Vagina (tissue), 2 donors: ENCODE measurements around the gene TENT4A.

Experiments used
- POLR2AphosphoS5 ChIP-seq, 2 donors: sonication (generic); formaldehyde crosslinking; IDR thresholded peaks; one replicate each; pipeline ENCODE4 v1.9.0; 2017; ENCODE audit warnings: antibody characterized with exemption in 2 of 2, mild to moderate bottlenecking in 2 of 2, low read depth in 1 of 2; ENCODE audit not compliant: insufficient read depth in 1 of 2
- TF ChIP-seq, protein P1 (sequence below), 3 experiments: fragments of 450-650 bp in 2 of 3; fragments of 200-600 bp in 1 of 3; sonication (generic) in 1 of 3; IDR thresholded peaks; one replicate each; pipeline ENCODE4 v1.5.1; 2017 to 2019; ENCODE audit warnings: antibody characterized with exemption in 3 of 3, mild to moderate bottlenecking in 2 of 3, moderate library complexity in 2 of 3

DNA sequence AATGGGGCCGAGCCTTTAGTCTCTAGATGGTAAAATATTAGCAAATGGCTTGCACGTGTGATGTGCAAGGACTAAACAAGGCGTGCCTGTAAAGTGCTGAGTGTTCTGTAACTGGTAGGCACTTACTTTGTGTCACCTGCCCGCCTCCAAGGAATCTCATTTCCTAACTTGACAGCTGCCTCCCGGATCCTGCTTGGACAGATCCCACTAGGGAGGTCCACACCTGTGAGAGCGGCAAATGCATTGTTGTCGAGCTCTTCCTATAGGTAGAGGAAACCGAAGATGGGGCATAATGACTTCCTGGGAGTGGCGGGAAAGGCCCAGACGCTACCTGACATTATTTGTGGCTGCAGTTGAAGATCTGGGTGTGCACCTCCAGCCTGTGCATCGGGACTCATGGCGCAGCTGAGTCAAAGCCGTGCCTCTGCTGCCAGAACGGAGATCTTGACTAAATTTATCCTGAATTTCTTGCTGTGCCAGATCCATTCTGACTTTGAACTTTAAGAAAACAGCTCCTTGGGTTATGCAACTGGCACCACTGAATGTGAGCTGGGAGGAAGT is 79.8 kb downstream of the TENT4A start:
- TF ChIP-seq POLR2AphosphoS5 (IDR thresholded peaks at IDR 0.05; ENCODE audit: insufficient read depth in 1 of 2, low read depth in 1 of 2) = no peak
- TF ChIP-seq, protein P1, sequence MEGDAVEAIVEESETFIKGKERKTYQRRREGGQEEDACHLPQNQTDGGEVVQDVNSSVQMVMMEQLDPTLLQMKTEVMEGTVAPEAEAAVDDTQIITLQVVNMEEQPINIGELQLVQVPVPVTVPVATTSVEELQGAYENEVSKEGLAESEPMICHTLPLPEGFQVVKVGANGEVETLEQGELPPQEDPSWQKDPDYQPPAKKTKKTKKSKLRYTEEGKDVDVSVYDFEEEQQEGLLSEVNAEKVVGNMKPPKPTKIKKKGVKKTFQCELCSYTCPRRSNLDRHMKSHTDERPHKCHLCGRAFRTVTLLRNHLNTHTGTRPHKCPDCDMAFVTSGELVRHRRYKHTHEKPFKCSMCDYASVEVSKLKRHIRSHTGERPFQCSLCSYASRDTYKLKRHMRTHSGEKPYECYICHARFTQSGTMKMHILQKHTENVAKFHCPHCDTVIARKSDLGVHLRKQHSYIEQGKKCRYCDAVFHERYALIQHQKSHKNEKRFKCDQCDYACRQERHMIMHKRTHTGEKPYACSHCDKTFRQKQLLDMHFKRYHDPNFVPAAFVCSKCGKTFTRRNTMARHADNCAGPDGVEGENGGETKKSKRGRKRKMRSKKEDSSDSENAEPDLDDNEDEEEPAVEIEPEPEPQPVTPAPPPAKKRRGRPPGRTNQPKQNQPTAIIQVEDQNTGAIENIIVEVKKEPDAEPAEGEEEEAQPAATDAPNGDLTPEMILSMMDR (IDR thresholded peaks at IDR 0.05) = no peak
